Endothelial cell of hepatic sinusoid (primary cell): ENCODE data around the gene AK2.

Source experiments
- in situ Hi-C: cut with HindIII; loops from 2 replicates; pipeline ENCODE4 v1.10.0; 2017; ENCODE audit warnings: low sequenced_read_pairs

The AK2 gene

GRCh38 chr1:33055210-33056008, 18.7 kb upstream of the AK2 start:
- in situ Hi-C loops, result no loop called here

DNA sequence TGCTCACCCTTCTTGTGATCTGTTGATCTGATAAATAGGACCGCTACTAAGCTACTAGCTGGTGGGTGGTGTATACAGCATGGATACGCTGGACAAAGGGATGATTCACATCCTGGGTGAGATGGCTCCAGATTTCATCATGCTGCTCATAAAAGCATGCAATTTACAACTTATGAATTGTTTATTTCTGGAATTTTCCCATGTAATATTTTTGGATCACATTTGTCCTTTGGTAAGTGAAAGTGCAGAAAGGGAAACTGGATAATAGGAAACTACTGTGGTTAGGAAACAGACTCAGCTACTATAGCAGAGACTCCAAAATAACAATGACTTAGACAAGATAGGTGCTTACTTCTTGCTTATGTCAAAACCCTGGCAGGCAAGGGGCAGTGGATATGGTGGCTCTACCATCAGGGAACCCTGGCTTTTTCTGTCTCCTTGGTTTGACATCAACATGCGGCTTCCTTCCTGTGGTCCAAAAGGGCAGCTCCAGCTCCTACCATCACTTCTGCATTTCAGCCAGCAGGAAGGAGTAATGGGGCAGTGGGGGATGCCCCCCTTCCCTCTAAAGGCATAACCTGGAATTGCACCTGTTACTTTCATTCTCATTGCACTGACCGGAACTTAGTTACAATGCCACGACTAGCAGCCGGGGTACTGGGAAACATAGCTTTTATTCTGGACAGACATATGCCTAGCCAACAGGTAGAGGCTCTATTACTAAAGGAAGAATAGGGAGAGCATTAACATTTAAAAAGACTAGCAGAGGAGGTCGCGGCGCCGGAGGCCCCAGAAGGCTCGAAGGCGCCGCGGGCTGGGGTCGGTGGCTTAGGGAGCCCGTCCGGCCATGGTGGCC, 13.8 kb upstream of the AK2 start:
- in situ Hi-C loops, result no loop called here

DNA sequence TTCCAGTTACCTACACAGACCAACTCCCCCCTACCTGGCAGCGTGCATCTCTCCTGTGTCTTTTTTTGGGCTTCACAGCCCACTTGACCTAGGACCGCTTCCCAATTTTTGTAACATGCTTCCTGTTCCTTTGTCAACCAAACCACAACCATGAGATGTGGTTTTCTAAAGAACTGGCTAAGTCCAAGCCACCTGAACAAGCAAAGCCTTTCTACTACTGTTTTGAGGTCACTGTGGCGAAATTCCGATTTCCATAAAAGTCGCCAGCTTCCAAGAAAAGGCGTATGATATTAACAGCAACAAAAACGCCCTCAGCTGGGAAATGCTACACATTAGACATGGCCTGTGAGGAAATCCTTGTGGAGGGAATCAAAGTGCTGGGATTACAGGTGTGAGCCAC, 12.7 kb upstream of the AK2 start:
- in situ Hi-C loops, result loop anchor here (5.0 kb wide), 1 partner anchor 107 kb away; no protein-coding TSS in a partner anchor

DNA sequence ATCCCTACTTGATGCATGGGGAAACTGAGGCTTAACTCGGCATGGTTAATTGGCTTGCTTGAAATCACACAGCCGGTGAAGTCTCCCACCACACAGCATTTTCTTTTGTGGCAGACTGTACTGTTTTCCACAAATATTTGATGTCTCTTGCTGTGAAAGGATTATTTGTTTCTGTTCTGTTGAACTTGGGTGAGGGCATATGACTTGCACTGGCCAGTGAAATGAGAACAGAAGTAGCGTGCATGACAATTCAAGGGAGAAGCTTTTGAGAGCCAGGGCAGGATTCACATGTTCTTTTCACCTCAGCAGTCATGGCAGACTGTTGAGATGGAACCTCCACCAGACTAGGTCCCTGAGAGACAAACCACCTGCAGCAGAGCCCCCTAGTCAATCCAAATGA, 11.7 kb upstream of the AK2 start:
- in situ Hi-C loops, result loop anchor here (5.0 kb wide), 1 partner anchor 106 kb away; no protein-coding TSS in a partner anchor

DNA sequence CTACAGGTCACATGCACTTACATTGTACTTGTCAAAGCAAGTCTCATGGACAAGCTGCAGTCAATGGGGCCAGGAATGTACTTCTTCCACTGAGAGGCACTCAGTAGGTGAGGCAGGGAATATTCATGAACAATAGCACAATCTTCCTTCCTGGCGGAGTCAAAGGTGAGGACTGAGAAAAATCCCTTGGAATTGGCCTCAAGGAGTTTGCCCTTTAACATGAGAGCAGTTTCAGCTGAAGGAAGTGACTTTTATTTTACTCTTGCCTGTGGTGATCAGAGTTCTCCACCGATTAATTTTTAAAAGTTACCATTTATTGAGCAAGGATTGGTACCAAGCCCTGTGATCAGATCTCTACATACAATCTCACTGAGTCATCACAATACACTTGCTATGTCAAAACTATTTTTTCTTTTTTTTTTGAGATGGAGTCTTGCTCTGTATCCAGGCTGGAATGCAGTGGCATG, 11.2 kb upstream of the AK2 start:
- in situ Hi-C loops, result loop anchor here (5.0 kb wide), 1 partner anchor 106 kb away; no protein-coding TSS in a partner anchor

DNA sequence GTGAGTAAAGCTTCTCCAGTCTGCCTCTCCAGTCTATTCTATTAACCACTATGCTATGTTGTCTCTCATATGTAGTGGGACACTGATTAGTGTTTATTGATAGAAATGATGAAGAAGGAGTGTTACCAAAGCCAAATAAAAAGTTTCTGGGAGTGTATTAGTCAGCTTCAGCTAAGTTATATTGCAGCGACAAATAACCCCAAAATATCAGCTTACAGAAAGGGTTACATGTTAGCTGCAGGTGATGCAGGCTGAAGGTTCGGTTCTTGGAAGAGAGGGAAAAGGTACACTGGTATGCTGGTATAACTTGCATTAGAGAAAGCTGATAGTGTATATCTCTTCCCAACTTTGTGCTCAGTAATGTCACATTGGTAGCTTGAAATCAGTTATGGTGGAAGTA, 10.6 kb upstream of the AK2 start:
- in situ Hi-C loops, result loop anchor here (5.0 kb wide), 1 partner anchor 105 kb away; no protein-coding TSS in a partner anchor

GRCh38 chr1:33046234-33046633, 9.6 kb upstream of the AK2 start:
- in situ Hi-C loops, result loop anchor here (5.0 kb wide), 1 partner anchor 104 kb away; no protein-coding TSS in a partner anchor

DNA sequence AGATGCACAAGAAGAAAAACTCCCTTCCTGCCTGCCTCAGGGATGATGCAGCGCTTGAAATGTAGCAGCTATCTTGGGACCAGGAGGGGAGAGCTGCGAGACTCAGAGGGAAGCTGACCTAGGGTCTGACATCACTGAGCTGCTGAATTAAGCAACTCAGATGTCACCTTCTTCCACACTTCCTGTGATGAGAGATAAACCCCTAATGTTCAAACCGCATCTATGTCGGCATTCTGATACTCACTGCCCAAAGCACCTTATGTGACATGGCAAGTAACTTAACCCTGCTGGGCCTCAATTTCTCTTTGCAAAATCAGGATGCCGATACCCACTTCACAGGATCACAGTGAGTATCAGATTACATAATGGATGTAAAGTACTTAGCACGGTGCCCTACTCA, 9.1 kb upstream of the AK2 start:
- in situ Hi-C loops, result loop anchor here (5.0 kb wide), 1 partner anchor 104 kb away; no protein-coding TSS in a partner anchor

DNA sequence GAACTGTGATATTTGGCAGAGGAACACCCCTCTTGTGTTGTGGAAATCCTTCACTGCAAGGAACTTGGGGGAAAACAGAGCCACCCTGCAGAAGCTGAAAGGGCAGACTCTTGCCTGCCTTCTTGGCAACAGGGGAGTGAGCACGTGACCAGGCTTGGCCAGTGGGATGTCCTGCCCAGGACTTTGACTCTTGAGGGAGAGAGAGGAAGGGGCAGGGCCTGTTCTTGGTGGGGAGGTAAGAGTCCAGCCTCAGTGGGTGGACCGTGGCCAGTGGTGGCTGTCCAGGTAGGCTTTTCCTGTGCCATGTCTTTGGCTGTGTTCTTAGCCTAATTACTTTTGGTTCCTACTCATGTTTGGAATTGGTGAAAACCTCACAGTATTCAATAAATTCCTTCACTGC, 8.6 kb upstream of the AK2 start:
- in situ Hi-C loops, result loop anchor here (5.0 kb wide), 1 partner anchor 103 kb away; no protein-coding TSS in a partner anchor

DNA sequence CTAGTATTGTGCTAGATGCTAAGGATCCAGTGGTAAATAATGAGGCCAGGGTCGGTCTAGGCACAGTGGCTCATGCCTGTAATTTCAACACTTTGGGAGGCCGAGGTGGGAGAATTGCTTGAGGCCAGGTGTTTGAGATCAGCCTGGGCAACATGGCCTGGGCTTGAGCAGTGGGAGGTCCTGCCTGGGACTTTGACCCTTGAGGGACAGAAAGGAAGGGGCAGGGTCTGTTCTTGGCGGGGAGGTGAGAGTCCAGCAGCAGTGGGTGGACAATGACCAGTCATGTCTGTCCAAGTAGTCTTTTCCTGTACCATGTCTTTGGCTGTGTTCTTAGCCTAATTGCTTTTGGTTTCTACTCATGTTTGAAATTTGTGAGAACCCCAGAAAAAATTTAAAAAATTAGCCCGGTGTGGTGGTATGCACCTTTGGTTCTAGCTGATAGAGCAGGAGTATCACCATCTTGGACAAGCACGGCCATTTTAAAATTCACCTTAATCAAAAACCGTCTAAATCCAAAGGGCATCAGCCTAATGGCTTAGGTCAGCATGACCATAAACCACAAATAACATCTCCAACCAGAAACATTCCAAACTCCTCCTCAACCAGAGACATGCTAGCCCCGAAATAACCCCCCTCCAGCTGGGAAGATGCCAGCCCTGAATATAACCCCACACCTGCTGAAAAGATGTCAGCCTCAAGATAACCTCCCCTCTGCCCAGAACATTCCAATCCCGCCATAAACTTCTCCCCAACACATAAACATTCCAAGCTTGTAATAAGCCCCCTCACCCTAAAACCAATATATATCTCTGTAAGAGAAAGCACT, 6.8 kb upstream of the AK2 start:
- in situ Hi-C loops, result no loop called here

- in situ Hi-C loops, result no loop called here
Measured at GRCh38 chr1:33042831-33043230, 6.1 kb upstream of the AK2 start.

DNA sequence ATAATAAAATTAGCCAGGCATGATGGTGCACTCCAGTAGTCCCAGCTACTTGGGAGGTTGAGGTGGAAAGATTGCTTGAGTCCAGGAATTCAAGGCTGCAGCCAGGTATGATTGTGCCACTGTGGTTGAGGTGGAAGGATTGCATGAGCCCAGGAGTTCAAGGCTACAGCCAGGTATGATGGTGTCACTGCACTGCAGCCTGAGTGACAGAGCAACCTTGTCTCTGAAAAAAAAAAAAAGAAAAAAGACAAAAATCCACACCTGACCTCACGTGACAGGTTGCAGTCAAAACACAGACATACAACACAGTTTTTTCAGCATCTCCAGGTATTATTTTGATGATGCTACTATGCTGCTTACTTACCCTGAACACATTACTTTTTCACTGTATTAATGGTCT, 4.3 kb upstream of the AK2 start:
- in situ Hi-C loops, result no loop called here

DNA sequence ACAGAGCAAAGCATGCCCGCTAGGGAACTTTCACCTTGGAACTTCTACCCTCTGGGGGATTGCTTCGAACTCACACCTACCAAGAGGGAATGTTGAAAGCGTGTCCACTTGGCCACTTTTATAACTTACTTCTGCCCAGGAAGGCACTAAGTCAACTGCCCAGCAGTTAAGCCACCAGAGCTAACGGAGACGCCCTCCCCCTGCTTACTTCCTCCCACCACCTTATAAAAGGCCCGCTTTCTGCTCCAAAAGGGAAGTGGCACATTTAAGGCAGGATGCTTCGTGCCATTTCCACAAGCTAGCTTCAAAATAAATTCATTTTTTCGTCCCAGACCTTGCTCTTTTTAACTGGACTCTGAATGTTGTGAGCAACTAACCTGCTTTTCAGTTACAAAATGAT, 3.2 kb upstream of the AK2 start:
- in situ Hi-C loops, result no loop called here

- in situ Hi-C loops, result no loop called here
Measured at GRCh38 chr1:33036051-33036525, 595 bp downstream of the AK2 start.

DNA sequence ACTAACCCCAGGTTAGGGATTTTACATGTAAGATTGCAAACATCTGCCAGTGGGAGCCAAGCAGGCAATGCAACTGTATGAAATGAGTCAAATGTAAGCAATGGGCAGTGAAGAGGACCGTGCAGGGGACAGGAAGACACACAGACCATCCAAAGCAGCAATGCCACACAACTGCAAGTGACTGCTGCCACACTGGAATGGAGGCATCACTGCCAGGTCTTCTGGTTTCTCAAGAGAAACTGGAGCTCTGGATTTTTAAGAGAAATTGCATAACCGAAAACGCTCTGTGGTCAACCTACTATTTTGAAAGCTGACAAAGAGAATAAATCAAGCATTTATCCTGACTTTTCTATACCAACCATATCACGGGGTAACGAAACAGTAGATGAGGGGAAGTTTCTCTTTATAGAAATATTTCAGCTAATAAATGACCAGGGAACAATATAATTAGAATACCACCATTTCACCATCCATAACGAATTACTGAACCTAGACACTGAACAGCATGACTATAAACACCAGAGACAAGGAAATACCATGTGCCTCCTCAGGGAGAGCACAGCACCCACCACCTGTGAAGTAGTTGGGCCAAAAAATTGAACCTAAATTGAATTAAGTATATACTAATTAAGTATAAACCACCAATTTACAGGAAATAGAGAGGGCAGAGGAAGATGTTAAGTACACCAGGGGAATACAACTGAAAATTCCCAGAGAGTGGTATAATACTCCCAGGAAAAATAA, 4.4 kb downstream of the AK2 start:
- in situ Hi-C loops, result no loop called here

GRCh38 chr1:33031506-33031905, 5.2 kb downstream of the AK2 start:
- in situ Hi-C loops, result no loop called here

GRCh38 chr1:33030575-33030974, 6.1 kb downstream of the AK2 start:
- in situ Hi-C loops, result no loop called here

DNA sequence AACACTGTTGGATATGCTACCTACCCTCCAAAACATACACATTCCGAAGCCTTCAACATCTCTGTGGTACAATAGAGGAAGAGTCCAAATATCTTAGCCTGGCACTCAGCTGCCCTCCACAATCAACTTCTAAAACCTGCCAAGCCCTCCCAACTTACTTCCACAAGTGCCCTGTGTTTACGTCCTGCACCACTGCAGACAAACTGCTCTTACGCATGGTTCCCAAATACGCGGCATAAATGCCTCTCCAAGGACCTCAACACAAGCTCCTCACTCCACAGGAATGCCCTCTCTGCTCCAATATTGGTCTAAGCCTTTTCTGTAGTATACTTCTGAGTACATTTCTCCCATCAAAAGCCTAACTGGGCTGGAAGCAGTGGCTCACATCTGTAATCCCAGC, 6.8 kb downstream of the AK2 start:
- in situ Hi-C loops, result no loop called here

- in situ Hi-C loops, result no loop called here
Measured at GRCh38 chr1:33029209-33029608, 7.5 kb downstream of the AK2 start.

GRCh38 chr1:33025761-33026160, 10.9 kb downstream of the AK2 start:
- in situ Hi-C loops, result no loop called here
